GM12872 (cell line): ENCODE data around the gene GIT2.

ENCODE experiments used
- CTCF ChIP-seq: IDR thresholded peaks from 3 replicates; pipeline ENCODE4 v1.5.1; 2011; ENCODE audit warnings: low read depth, mild to moderate bottlenecking, low read length, moderate library complexity; ENCODE audit not compliant: insufficient read depth

Gene GIT2

GRCh38 chr12:109967383-109968031 is 28.7 kb downstream of the GIT2 start:
- TF ChIP-seq CTCF, result no peak

GRCh38 chr12:109966546-109966945 is 29.6 kb downstream of the GIT2 start:
- TF ChIP-seq CTCF, result no peak

GRCh38 chr12:109963743-109964429 is 32.3 kb downstream of the GIT2 start:
- no peak for TF ChIP-seq CTCF

GRCh38 chr12:109963330-109963729 is 32.8 kb downstream of the GIT2 start:
- no peak for TF ChIP-seq CTCF

GRCh38 chr12:109962398-109962797 is 33.8 kb downstream of the GIT2 start:
- TF ChIP-seq CTCF, result no peak

- TF ChIP-seq CTCF, result no peak
Measured at GRCh38 chr12:109961612-109962011, 34.6 kb downstream of the GIT2 start.

GRCh38 chr12:109961201-109961600 is 35.0 kb downstream of the GIT2 start:
- TF ChIP-seq CTCF, result no peak
